HCT116 (cell line): ENCODE measurements around the gene AKAP9. TPM values are rescaled to one million over a fixed set of nuclear protein-coding genes. Genes with fewer than 3 reads are reported as not detected.
"Not testable (repeated sequence)": the region's sequence is repeated elsewhere in the genome, so short reads cannot be mapped to it uniquely, and the experiment has no call there.

Experiments
- ATAC-seq: fragments of 200-7000 bp; cut with Tn5 transposase; 2 replicates; pipeline ENCODE4 v1.9.1; 2020; ENCODE audit warnings: mild to moderate bottlenecking, moderate library complexity
- BruUV-seq: library from RNA; stranded (reverse); fragments of 400-500 nt; replicated peaks from 2 replicates; lab custom pipeline; 2021; lab: Mats Ljungman, UMichigan
- CTCF ChIA-PET: fragments of 300-600 bp; sonication (Branson Sonifier 250); formaldehyde crosslinking; loops from one replicate; lab custom pipeline; 2021; ENCODE audit warnings: antibody characterized with exemption; lab: Charles Lee
- POLR2A ChIA-PET: fragments of 300-600, 350-600 bp; sonication (Branson Sonifier 250); formaldehyde crosslinking; loops from one replicate; lab custom pipeline; 2021; ENCODE audit warnings: antibody characterized with exemption; lab: Charles Lee
- RAD21 ChIA-PET, 2 experiments: fragments of 300-600 bp; sonication (Branson Sonifier 250); formaldehyde crosslinking; loops; one replicate each; lab custom pipeline; 2023; ENCODE audit warnings: low total read pairs in 2 of 2; ENCODE audit not compliant: uncharacterized antibody in 2 of 2, unreplicated experiment in 2 of 2, low non-redundant PET in 1 of 2; lab: Charles Lee
- DNase-seq: peaks from one replicate; pipeline ENCODE4 v3.0.0-alpha.2; 2010; ENCODE audit warnings: low read depth, low spot score
- H2AFZ ChIP-seq: fragments of 200-600 bp; shearing (Covaris generic), sonication (generic); 2 replicates; pipeline ENCODE4 v1.6.1; 2017; ENCODE audit warnings: low read depth, mixed run types, mixed read lengths, antibody characterized with exemption, low read length; ENCODE audit not compliant: poor library complexity, severe bottlenecking
- H3K27ac ChIP-seq: 2 replicates; pipeline ENCODE4 v1.5.1; 2012; ENCODE audit warnings: low read depth, low read length
- H3K27me3 ChIP-seq: fragments of 200-600 bp; sonication (generic); 2 replicates; pipeline ENCODE4 v1.6.1; 2016; ENCODE audit warnings: mixed run types, low read length, mixed read lengths; ENCODE audit not compliant: insufficient read depth
- H3K36me3 ChIP-seq, 2 experiments: fragments of 200-500 bp in 1 of 2; fragments of 200-600 bp in 1 of 2; sonication (Bioruptor generic) in 1 of 2; sonication (generic) in 1 of 2; 2 replicates each; pipeline versions ENCODE4 v1.5.1 to v1.6.1; 2014 to 2016; ENCODE audit warnings: low read length in 2 of 2, inconsistent platforms in 1 of 2, mixed read lengths in 1 of 2, mixed run types in 1 of 2; ENCODE audit not compliant: insufficient read depth in 2 of 2, control insufficient read depth in 1 of 2
- H3K4me1 ChIP-seq, 2 experiments: fragments of 200-600 bp in 1 of 2; sonication (generic) in 1 of 2; 2 replicates each; pipeline versions ENCODE4 v1.5.1 to v1.6.1; 2012 to 2017; ENCODE audit warnings: low read length in 2 of 2, inconsistent platforms in 1 of 2, mild to moderate bottlenecking in 1 of 2, mixed read lengths in 1 of 2, mixed run types in 1 of 2, moderate library complexity in 1 of 2; ENCODE audit not compliant: insufficient read depth in 2 of 2, control insufficient read depth in 1 of 2
- H3K4me2 ChIP-seq: fragments of 200-600 bp; sonication (generic); 2 replicates; pipeline ENCODE4 v1.6.1; 2017; ENCODE audit warnings: mixed run types, low read length, mixed read lengths
- H3K4me3 ChIP-seq, 2 experiments: fragments of 200-600 bp in 1 of 2; sonication (generic) in 1 of 2; replicated peaks in 1 of 2; 2 replicates each; pipeline ENCODE4 v1.5.1; 2011 to 2016; ENCODE audit warnings: low read length in 2 of 2, control low read depth in 1 of 2, low read depth in 1 of 2, mild to moderate bottlenecking in 1 of 2, mixed read lengths in 1 of 2, mixed run types in 1 of 2
- H3K79me2 ChIP-seq: fragments of 200-600 bp; sonication (generic); 2 replicates; pipeline ENCODE4 v1.6.1; 2017; ENCODE audit warnings: mild to moderate bottlenecking, mixed run types, low read length, moderate library complexity, mixed read lengths; ENCODE audit not compliant: insufficient read depth
- H3K9ac ChIP-seq: fragments of 200-600 bp; sonication (generic); 2 replicates; pipeline ENCODE4 v1.6.1; 2016; ENCODE audit warnings: low read length, mixed read lengths
- H3K9me2 ChIP-seq: fragments of 200-600 bp; sonication (generic), shearing (Covaris generic); 2 replicates; pipeline ENCODE4 v1.6.1; 2017; ENCODE audit warnings: mixed run types, mild to moderate bottlenecking, moderate library complexity; ENCODE audit not compliant: insufficient read depth
- H3K9me3 ChIP-seq, 2 experiments: fragments of 200-500 bp in 1 of 2; fragments of 200-600 bp in 1 of 2; sonication (Bioruptor generic) in 1 of 2; sonication (generic) in 1 of 2; 2 replicates each; pipeline ENCODE4 v1.6.1; 2014 to 2017; ENCODE audit warnings: low read length in 2 of 2, mixed read lengths in 2 of 2, inconsistent platforms in 1 of 2, low read depth in 1 of 2, mild to moderate bottlenecking in 1 of 2, mixed run types in 1 of 2, moderate library complexity in 1 of 2; ENCODE audit not compliant: control insufficient read depth in 1 of 2, insufficient read depth in 1 of 2
- H4K20me1 ChIP-seq: fragments of 200-600 bp; sonication (generic), shearing (Covaris generic); 2 replicates; pipeline ENCODE4 v1.6.1; 2017; ENCODE audit warnings: mixed run types, mild to moderate bottlenecking, moderate library complexity; ENCODE audit not compliant: insufficient read depth
- CBX3 ChIP-seq: IDR thresholded peaks from 2 replicates; pipeline ENCODE4 v1.6.1; 2012; ENCODE audit warnings: low read depth
- EGR1 ChIP-seq: IDR thresholded peaks from 2 replicates; pipeline ENCODE4 v1.6.1; 2012; ENCODE audit warnings: low read depth
- POLR2A ChIP-seq: IDR thresholded peaks from 2 replicates; pipeline ENCODE4 v1.7.0; 2011; ENCODE audit warnings: borderline replicate concordance; ENCODE audit not compliant: insufficient read depth, insufficient read length; ENCODE audit errors: extremely low read depth
- SRF ChIP-seq: IDR thresholded peaks from 2 replicates; pipeline ENCODE4 v1.6.1; 2012; ENCODE audit warnings: low read depth
- YY1 ChIP-seq: IDR thresholded peaks from 2 replicates; pipeline ENCODE4 v1.6.1; 2011; ENCODE audit warnings: low read length, low read depth, moderate library complexity, mild to moderate bottlenecking; ENCODE audit not compliant: insufficient replicate concordance; ENCODE audit errors: extremely low read depth
- ZNF274 ChIP-seq: fragments of 200-500 bp; sonication (Bioruptor generic); IDR thresholded peaks from 2 replicates; pipeline ENCODE4 v1.6.1; 2014; ENCODE audit warnings: mild to moderate bottlenecking, low read depth, low read length, inconsistent platforms
- intact Hi-C: fragments of 100-400 bp; cut with micrococcal nuclease; formaldehyde crosslinking; loops from 2 replicates; pipeline ENCODE4 v1.10.0; 2022
- total RNA-seq: library from RNA; stranded (reverse); gene quantifications from one replicate; pipeline ENCODE4 v1.2.1, GENCODE V29; 2021; ENCODE audit not compliant: unreplicated experiment
- TF ChIP-seq, protein P1 (sequence below), 3 experiments: fragments of 200-600 bp in 1 of 3; sonication (generic) in 1 of 3; IDR thresholded peaks in 2 of 3; conservative IDR thresholded peaks in 1 of 3; 2 replicates each; pipeline ENCODE4 v1.5.1; 2012 to 2017; ENCODE audit warnings: low read depth in 2 of 3, low read length in 2 of 3, antibody characterized with exemption in 1 of 3, borderline replicate concordance in 1 of 3, control low read depth in 1 of 3, mild to moderate bottlenecking in 1 of 3, mixed read lengths in 1 of 3, mixed run types in 1 of 3, moderate library complexity in 1 of 3; ENCODE audit not compliant: insufficient read depth in 1 of 3

The AKAP9 gene
- total RNA-seq, 1 experiment from 2014 or later, result 32.6 TPM

DNA sequence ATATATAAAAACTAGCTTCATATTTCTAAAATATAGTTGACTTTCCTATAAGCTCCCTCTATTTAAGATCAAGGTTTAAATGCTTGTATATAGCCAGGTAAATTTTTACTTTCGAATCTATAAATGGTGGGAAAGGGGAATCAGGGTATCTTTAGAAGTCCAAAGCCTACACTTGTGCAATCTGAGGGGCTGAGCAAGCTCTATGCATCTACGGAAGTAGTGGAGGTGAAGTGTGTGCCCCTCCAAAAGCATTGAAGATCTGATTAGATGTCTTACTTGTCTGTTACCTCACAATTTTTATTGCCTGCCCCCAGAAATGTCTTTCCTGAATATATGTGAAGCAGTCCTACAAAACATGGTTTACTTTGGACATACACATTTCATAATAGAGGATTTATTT, 1.6 kb downstream of the AKAP9 start:
- Histone ChIP-seq H3K9me2 (no peaks in the 10 kb centered on the region), H3K79me2 (peaks cover 51% of the 10 kb centered on the region), H4K20me1 (no peaks in the 10 kb centered on the region), H3K4me2 (no peak overlapping the region), H2AFZ (no peak overlapping the region), H3K27me3 (no peaks in the 10 kb centered on the region), H3K36me3 (no peaks in the 10 kb centered on the region), H3K9ac (no peak overlapping the region), H3K4me3 (no peak overlapping the region), H3K9me3 (no peaks in the 10 kb centered on the region), H3K27ac (no peak overlapping the region), H3K4me1 (peaks cover 0 to 18% of the 10 kb centered on the region in 2 experiments; a peak in 2 of 4 replicates)
- intact Hi-C loops, result loop anchor here (5.0 kb wide), 2 partner anchors 60 to 515 kb away; partner anchors contain the start of gene MTERF1
- no peak for ATAC-seq
- no TSS peak for BruUV-seq
- DNase-seq, result no peak
- ChIA-PET CTCF (no interaction called here), POLR2A (no interaction called here), RAD21 (no interaction called here)
- TF ChIP-seq YY1 (no peak), SRF (no peak), ZNF274 (no peak), POLR2A (no peak), CBX3 (no peak), EGR1 (no peak)
- TF ChIP-seq, protein P1, sequence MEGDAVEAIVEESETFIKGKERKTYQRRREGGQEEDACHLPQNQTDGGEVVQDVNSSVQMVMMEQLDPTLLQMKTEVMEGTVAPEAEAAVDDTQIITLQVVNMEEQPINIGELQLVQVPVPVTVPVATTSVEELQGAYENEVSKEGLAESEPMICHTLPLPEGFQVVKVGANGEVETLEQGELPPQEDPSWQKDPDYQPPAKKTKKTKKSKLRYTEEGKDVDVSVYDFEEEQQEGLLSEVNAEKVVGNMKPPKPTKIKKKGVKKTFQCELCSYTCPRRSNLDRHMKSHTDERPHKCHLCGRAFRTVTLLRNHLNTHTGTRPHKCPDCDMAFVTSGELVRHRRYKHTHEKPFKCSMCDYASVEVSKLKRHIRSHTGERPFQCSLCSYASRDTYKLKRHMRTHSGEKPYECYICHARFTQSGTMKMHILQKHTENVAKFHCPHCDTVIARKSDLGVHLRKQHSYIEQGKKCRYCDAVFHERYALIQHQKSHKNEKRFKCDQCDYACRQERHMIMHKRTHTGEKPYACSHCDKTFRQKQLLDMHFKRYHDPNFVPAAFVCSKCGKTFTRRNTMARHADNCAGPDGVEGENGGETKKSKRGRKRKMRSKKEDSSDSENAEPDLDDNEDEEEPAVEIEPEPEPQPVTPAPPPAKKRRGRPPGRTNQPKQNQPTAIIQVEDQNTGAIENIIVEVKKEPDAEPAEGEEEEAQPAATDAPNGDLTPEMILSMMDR (IDR thresholded peaks at IDR 0.05 in 2 of 3, conservative IDR thresholded peaks at IDR 0.05 in 1 of 3; ENCODE audit: borderline replicate concordance in 1 of 3, insufficient read depth in 1 of 3, low read depth in 2 of 3, low read length in 2 of 3), result no peak

DNA sequence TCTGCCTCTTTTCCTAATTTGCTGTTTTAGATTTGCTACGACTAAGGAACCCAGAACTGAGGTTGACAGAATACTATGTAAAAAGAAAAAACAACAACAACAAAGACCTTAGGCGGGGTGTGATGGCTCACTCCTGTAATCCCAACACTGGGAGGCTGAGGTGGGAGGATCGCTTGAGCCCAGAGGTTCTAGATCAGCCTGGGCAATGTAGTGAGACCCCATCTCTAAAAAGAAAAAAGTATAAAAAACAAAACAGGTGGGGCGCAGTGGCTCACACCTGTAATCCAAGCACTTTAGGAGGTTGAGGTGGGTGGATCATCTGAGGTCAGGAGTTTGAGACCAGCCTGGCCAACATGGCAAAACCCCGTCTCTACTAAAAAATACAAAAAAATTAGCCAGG, 4.3 kb downstream of the AKAP9 start:
- CTCF ChIA-PET, POLR2A ChIA-PET, H3K9me3 ChIP-seq, ATAC-seq, BruUV-seq, H3K4me1 ChIP-seq, H3K27me3 ChIP-seq, H3K27ac ChIP-seq, H2AFZ ChIP-seq, H3K36me3 ChIP-seq, H3K9me2 ChIP-seq, H3K4me3 ChIP-seq, H3K9ac ChIP-seq, H3K4me2 ChIP-seq, H4K20me1 ChIP-seq, RAD21 ChIA-PET, DNase-seq: not testable (repeated sequence)
- intact Hi-C loops, result loop anchor here (5.0 kb wide), 2 partner anchors 63 to 512 kb away; partner anchors contain the start of gene MTERF1
- peaks cover 66% of the 10 kb centered on the region for H3K79me2 ChIP-seq
